HFFc6 (cell line): ENCODE measurements around the gene FAM13C. TPM values are rescaled to one million over a fixed set of nuclear protein-coding genes. Genes with fewer than 3 reads are reported as not detected.
A peak's percentile ranks its signal among the peaks of the same experiment; 100 is the strongest.
"Not testable (repeated sequence)": the region's sequence is repeated elsewhere in the genome, so short reads cannot be mapped to it uniquely, and the experiment has no call there.

ENCODE experiments used
- DNase-seq: peaks from one replicate; pipeline ENCODE4 v3.0.0-alpha.2; 2018
- H3K27ac Mint-ChIP-seq: 2 replicates; pipeline ENCODE4 v1.8.0; 2020; ENCODE audit warnings: mild to moderate bottlenecking, mixed read lengths
- H3K27me3 Mint-ChIP-seq: 2 replicates; pipeline ENCODE4 v1.8.0; 2021; ENCODE audit warnings: mild to moderate bottlenecking, moderate library complexity, mixed read lengths; ENCODE audit not compliant: insufficient read depth
- H3K36me3 Mint-ChIP-seq: 2 replicates; pipeline ENCODE4 v1.8.0; 2021; ENCODE audit warnings: low read depth, mixed read lengths
- H3K4me1 Mint-ChIP-seq: 2 replicates; pipeline ENCODE4 v1.8.0; 2020; ENCODE audit warnings: low read depth, mixed read lengths
- H3K4me3 Mint-ChIP-seq: 2 replicates; pipeline ENCODE4 v1.8.0; 2020; ENCODE audit warnings: mild to moderate bottlenecking, moderate library complexity, mixed read lengths
- H3K9me3 Mint-ChIP-seq: 2 replicates; pipeline ENCODE4 v1.8.0; 2020; ENCODE audit warnings: mild to moderate bottlenecking, mixed read lengths
- CTCF ChIP-seq: fragments of 200-600 bp; sonication (generic); IDR thresholded peaks from 2 replicates; pipeline ENCODE4 v1.5.0; 2021; ENCODE audit warnings: antibody characterized with exemption, mild to moderate bottlenecking
- long read RNA-seq: library from polyadenylated mRNA; unstranded; transcript quantifications from one replicate; pipeline ENCODE4 v2.0.0, GENCODE V29; 2019
- total RNA-seq, 6 experiments: library from RNA; stranded (reverse); fragmentation: NEBNext Ultra II Directional; extraction: Animal tissue kit (Norgen Biotek cat#: 25700); gene quantifications; 2 replicates in 1 of 6; 3 replicates in 5 of 6; pipeline ENCODE4 v1.2.3, GENCODE V29; 2021

FAM13C gene
- not detected for total RNA-seq
- long read RNA-seq = 0 reads

- Mint-ChIP-seq H3K36me3 (no peaks in the 10 kb centered on the region), H3K9me3 (no peaks in the 10 kb centered on the region), H3K27me3 (peaks cover 4% of the 10 kb centered on the region; the same call in 1 of the 2 replicates), H3K27ac (no peak within 1 kb of the TSS), H3K4me1 (peaks cover 13% of the 10 kb centered on the region), H3K4me3 (peak within 1 kb of the TSS; percentile 81)
- no peak for TF ChIP-seq CTCF
- peak; percentile 1 for DNase-seq
Observed at GRCh38 chr10:59362144-59362958, at the start of gene FAM13C. Gene FAM13C (minus strand): TSS chr10:59362549. CDS start chr10:59362460, 89 bp downstream.

- no peak for DNase-seq
- Mint-ChIP-seq H3K27me3 (no peaks in the 10 kb centered on the region), H3K4me3 (no peak overlapping the region), H3K9me3 (peaks cover 29% of the 10 kb centered on the region), H3K36me3 (no peaks in the 10 kb centered on the region), H3K4me1 (no peaks in the 10 kb centered on the region), H3K27ac (no peak overlapping the region)
- no peak for TF ChIP-seq CTCF
Observed at GRCh38 chr10:59405235-59405634, 42.9 kb upstream of the FAM13C start.

- Mint-ChIP-seq H3K4me1 (no peaks in the 10 kb centered on the region), H3K27me3 (no peaks in the 10 kb centered on the region), H3K36me3 (no peaks in the 10 kb centered on the region), H3K4me3 (no peak overlapping the region), H3K9me3 (peaks cover 36% of the 10 kb centered on the region), H3K27ac (no peak overlapping the region)
- no peak for TF ChIP-seq CTCF
- DNase-seq = no peak
Observed at GRCh38 chr10:59400214-59400613, 37.9 kb upstream of the FAM13C start.

- not testable (repeated sequence) for H3K27ac Mint-ChIP-seq, H3K27me3 Mint-ChIP-seq, H3K4me1 Mint-ChIP-seq, H3K36me3 Mint-ChIP-seq, H3K4me3 Mint-ChIP-seq, DNase-seq
- peaks cover 36% of the 10 kb centered on the region for H3K9me3 Mint-ChIP-seq
Observed at GRCh38 chr10:59399329-59399728, 37.0 kb upstream of the FAM13C start.

- Mint-ChIP-seq H3K36me3 (no peaks in the 10 kb centered on the region), H3K9me3 (peaks cover 35% of the 10 kb centered on the region), H3K4me3 (no peak overlapping the region), H3K4me1 (no peaks in the 10 kb centered on the region), H3K27ac (no peak overlapping the region), H3K27me3 (no peaks in the 10 kb centered on the region)
- TF ChIP-seq CTCF = no peak
- no peak for DNase-seq
Observed at GRCh38 chr10:59397961-59398360, 35.6 kb upstream of the FAM13C start.

- no peaks in the 10 kb centered on the region for H3K36me3 Mint-ChIP-seq
- no peak for DNase-seq
- peaks cover 22% of the 10 kb centered on the region for H3K9me3 Mint-ChIP-seq
- H3K27me3 Mint-ChIP-seq = no peaks in the 10 kb centered on the region; the same call in 1 of the 2 replicates
- H3K4me3 Mint-ChIP-seq = no peak overlapping the region
- H3K27ac Mint-ChIP-seq = no peak overlapping the region
- H3K4me1 Mint-ChIP-seq = no peaks in the 10 kb centered on the region
- no peak for TF ChIP-seq CTCF
Observed at GRCh38 chr10:59395984-59396383, 33.6 kb upstream of the FAM13C start.
